Fibroblast of skin of right quadriceps (primary cell): ENCODE data around the gene CDYL2.
A peak's percentile ranks its signal among the peaks of the same experiment; 100 is the strongest.
"Not testable (repeated sequence)": the region's sequence is repeated elsewhere in the genome, so short reads cannot be mapped to it uniquely, and the experiment has no call there.

Experiments
- DNase-seq: peaks from one replicate; pipeline ENCODE4 v3.0.0-alpha.2; 2013

Gene CDYL2

DNA sequence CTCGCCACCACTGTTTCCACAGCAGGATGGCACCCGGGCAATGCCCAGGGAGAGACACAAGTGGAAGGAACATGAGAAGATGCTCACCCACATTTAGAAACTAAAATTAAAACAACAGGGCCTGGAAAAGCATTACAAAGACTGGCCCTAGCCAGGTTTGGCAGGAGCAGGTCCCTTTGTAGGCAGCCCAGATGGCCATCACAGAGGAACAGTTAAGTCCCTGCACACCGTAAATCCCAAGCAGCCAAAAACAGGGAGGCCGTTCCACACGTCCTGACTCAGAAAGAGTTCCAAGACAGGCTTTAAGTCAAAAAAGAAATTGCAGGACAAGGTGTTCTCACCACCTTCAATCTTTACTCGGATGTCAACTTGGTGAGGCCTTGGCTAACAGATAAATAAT lies 136.5 kb downstream of the CDYL2 start:
- DNase-seq = no peak

GRCh38 chr16:80667251-80667560 lies 137.2 kb downstream of the CDYL2 start:
- no peak for DNase-seq

DNA sequence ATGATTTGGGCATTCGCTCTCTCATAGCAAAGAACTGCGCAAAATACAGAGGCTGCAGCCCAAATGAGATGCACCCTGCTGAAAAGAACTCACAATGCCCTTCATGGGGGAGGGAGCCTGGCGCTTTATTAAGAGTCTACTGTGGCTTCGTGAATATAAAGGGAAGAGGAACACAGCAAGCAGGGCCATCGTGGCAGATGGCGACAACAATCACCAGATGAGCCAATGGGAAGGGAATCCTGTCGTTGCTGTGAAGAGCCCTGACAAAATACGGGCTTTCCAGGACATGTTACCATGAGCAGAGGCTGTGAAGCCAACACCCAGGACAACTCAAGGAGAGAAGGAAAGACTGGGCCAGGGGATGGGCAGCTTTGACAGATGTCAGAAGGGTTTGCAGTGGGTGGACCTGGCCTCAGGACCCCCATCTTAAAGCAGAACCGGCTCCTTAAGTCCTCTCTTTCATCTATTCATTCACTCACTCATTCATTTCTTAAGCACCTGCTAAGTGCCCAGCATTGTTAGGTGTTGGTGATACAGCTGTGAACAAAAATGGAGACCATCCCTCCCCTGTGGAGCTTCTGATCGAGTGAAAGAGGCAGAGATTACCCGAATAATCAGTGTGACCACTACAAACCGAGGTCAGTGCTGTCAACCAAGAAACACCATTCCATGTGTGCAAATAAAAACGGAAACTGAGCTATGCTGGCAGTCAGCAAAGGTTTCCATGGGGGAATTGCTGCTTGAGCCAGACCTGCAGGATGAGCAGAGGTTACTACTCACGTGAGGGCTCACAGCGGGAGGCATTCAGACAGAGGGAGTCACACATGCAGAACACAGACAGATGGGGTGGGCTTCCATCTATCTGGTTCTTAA lies 137.8 kb downstream of the CDYL2 start:
- no peak for DNase-seq

DNA sequence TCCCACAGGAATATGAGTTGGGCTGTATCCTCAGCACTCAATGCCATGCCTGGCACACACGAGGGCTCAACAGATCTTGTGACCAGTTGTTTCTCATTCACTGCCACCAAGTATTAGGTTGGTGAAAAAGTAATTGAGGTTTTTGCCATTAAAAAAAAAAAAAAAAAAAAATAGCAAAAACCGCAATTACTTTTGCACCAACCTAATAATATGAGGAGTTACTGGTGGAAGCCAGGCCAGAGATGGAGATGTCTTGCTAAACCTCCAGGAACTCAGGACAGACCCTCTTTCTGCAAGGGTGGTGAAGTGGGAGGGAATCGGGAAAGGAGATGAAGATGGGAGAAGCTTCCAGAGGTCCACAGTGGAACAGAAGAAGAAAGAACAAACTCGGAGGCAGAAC lies 139.0 kb downstream of the CDYL2 start:
- DNase-seq = no peak

DNA sequence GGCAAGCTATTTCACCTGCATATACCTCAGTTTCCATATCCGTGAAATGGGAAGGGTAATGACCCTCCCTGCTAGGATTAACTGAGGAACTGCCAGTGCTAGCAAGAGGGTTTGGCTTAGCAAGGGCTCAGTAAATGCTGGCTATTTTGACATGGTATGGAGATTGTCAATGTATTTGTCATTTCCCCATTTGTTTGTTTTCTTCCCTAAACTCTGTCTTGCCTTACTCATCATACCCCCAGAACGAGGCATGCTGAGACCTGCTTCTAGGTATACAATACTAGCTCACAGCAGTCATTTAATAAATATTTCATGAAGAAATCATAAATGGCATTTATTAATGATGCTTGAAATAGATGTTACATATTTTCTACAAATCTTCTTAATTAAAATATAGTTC lies 139.6 kb downstream of the CDYL2 start:
- no peak for DNase-seq

GRCh38 chr16:80664226-80664625 lies 140.2 kb downstream of the CDYL2 start:
- DNase-seq = no peak

GRCh38 chr16:80663078-80663477 lies 141.3 kb downstream of the CDYL2 start:
- DNase-seq = no peak

DNA sequence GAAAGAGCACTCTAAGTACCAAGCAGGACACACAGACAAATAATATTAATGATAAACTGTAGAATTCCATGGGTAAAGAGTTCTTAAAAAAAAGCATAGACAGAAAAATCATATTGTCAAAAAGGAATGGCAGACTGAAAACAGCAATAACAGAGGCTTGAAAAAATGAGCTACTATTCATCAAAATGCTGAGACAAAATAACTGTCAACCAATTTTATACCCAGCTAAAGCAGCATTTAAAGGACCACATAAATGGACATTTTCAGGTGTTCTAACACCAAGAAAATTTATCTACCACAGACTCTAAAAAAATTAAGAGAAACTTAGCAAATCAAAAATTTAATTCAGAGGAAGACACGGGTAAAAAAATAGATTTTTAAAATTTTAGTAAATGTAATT lies 144.5 kb downstream of the CDYL2 start:
- DNase-seq = no peak

- DNase-seq = no peak
Measured at GRCh38 chr16:80656711-80657150, 147.7 kb downstream of the CDYL2 start.

DNA sequence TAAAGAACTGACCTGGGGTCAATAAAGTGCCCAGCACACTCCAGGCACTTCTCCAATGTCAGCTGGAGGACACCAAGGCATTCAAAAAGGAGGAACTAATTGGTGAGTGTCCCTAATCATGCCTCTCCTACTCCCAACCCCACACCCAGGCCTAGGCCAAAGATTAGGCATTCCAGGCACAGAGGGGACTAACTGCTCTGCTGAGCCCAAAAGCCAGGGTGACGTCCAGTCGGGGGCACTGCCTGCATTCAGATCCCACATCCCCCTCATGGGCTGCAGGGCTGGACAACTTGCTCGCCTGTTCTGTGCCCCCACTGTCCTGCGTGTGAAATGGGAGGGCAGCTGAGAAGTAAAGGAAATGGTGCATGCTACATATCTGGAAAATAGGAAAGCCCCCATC lies 148.2 kb downstream of the CDYL2 start:
- no peak for DNase-seq

DNA sequence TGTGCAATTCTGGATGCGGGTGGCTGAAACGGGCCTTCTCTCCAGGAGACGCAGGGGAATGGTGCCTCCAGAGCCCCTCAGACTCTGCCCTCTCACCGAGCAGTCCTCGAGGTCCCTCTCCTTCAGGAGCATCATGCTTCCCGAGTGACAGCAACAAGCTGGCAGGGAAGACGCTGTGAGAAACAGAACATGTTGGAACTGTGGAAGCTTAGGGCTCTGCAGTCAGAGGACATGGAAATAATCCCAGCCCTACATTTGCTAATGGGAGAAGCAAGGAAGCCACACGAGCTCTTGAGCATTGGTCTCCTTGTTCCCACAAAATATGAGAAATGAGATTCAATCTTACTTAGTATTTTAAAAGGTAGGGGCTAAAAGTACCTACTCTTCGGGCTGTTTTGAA lies 148.6 kb downstream of the CDYL2 start:
- DNase-seq = no peak

- no peak for DNase-seq
Measured at GRCh38 chr16:80654094-80654862, 150.1 kb downstream of the CDYL2 start.

GRCh38 chr16:80652441-80652840 lies 152.0 kb downstream of the CDYL2 start:
- no peak for DNase-seq

- DNase-seq = not testable (repeated sequence)
Measured at GRCh38 chr16:80650281-80650680, 154.1 kb downstream of the CDYL2 start.

DNA sequence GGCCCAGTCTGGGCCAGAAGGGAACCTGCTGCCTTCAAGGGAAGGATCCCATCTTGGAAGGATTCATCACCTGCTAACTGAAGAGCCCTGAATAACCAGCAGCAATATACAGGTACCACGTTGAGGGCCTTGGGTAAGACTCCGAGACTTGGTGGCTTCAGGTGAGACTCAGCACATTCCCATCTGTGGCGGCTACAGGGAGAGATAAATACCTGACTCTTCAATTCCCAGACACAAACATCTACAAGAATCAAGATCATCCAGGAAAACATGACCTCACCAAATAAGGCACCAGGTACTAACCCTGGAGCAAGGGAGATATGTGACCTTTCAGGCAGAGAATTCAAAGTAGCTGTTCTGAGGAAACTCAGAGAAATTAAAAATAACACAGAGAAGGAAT lies 164.1 kb downstream of the CDYL2 start:
- no peak for DNase-seq

- no peak for DNase-seq
Measured at GRCh38 chr16:80639636-80640035, 164.8 kb downstream of the CDYL2 start.

- no peak for DNase-seq
Measured at GRCh38 chr16:80637621-80638020, 166.8 kb downstream of the CDYL2 start.

DNA sequence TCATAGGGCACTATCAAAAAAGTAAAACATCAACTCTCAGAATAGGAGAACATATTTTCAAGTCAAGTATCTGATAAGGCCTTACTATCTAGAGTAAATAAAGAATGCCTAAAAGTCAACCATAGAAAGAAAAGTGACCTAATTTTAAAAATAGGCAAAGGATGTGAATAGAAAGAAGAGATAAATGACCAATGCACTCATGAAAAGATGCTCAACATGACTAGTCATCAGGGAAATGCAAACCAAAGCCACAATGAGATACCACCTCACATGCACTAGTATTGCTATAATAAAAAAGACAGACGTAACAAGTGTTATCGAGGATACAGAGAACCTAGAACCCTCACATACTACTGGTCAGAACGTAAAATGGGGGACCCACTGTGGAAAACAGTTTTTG lies 172.8 kb downstream of the CDYL2 start:
- no peak for DNase-seq

- DNase-seq = no peak
Measured at GRCh38 chr16:80628254-80628653, 176.1 kb downstream of the CDYL2 start.

GRCh38 chr16:80627108-80627507 lies 177.3 kb downstream of the CDYL2 start:
- DNase-seq = no peak

- peak; percentile 21 for DNase-seq
Measured at GRCh38 chr16:80623376-80623775, 181.0 kb downstream of the CDYL2 start.

GRCh38 chr16:80622007-80622406 lies 182.4 kb downstream of the CDYL2 start:
- DNase-seq = no peak

GRCh38 chr16:80620736-80621605 lies 183.4 kb downstream of the CDYL2 start:
- DNase-seq = no peak
